Measurements from ENCODE around the gene PRDM13. TPM values are rescaled to one million over a fixed set of nuclear protein-coding genes. Genes with fewer than 3 reads are reported as not detected.

Gene PRDM13
- total and polyA plus RNA-seq, 2 of the 8 experiments (the other 6 are each of a cell fraction or from before 2014, with no cell fraction given) = 0.05 to 0.09 TPM

DNA sequence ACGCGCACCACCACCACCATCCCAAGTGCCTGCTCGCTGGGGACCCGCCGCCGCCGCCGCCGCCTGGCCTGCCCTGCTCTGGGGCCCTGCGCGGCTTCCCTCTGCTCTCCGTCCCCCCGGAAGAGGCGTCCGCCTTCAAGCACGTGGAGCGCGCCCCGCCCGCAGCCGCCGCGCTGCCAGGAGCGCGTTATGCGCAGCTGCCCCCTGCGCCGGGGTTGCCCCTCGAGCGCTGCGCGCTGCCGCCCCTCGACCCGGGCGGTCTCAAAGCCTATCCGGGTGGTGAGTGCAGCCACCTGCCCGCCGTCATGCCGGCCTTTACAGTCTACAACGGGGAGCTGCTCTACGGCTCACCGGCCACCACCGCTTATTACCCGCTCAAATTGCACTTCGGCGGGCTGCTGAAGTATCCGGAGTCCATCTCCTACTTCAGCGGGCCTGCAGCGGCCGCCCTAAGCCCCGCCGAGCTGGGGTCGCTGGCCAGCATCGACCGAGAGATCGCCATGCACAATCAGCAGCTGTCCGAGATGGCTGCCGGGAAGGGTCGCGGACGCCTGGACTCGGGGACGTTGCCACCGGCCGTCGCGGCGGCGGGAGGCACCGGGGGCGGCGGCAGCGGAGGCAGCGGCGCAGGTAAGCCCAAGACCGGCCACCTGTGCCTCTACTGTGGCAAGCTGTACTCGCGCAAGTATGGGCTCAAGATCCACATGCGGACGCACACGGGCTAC is 7.2 kb downstream of the PRDM13 start (continued):
- TF ChIP-seq, protein P1, sequence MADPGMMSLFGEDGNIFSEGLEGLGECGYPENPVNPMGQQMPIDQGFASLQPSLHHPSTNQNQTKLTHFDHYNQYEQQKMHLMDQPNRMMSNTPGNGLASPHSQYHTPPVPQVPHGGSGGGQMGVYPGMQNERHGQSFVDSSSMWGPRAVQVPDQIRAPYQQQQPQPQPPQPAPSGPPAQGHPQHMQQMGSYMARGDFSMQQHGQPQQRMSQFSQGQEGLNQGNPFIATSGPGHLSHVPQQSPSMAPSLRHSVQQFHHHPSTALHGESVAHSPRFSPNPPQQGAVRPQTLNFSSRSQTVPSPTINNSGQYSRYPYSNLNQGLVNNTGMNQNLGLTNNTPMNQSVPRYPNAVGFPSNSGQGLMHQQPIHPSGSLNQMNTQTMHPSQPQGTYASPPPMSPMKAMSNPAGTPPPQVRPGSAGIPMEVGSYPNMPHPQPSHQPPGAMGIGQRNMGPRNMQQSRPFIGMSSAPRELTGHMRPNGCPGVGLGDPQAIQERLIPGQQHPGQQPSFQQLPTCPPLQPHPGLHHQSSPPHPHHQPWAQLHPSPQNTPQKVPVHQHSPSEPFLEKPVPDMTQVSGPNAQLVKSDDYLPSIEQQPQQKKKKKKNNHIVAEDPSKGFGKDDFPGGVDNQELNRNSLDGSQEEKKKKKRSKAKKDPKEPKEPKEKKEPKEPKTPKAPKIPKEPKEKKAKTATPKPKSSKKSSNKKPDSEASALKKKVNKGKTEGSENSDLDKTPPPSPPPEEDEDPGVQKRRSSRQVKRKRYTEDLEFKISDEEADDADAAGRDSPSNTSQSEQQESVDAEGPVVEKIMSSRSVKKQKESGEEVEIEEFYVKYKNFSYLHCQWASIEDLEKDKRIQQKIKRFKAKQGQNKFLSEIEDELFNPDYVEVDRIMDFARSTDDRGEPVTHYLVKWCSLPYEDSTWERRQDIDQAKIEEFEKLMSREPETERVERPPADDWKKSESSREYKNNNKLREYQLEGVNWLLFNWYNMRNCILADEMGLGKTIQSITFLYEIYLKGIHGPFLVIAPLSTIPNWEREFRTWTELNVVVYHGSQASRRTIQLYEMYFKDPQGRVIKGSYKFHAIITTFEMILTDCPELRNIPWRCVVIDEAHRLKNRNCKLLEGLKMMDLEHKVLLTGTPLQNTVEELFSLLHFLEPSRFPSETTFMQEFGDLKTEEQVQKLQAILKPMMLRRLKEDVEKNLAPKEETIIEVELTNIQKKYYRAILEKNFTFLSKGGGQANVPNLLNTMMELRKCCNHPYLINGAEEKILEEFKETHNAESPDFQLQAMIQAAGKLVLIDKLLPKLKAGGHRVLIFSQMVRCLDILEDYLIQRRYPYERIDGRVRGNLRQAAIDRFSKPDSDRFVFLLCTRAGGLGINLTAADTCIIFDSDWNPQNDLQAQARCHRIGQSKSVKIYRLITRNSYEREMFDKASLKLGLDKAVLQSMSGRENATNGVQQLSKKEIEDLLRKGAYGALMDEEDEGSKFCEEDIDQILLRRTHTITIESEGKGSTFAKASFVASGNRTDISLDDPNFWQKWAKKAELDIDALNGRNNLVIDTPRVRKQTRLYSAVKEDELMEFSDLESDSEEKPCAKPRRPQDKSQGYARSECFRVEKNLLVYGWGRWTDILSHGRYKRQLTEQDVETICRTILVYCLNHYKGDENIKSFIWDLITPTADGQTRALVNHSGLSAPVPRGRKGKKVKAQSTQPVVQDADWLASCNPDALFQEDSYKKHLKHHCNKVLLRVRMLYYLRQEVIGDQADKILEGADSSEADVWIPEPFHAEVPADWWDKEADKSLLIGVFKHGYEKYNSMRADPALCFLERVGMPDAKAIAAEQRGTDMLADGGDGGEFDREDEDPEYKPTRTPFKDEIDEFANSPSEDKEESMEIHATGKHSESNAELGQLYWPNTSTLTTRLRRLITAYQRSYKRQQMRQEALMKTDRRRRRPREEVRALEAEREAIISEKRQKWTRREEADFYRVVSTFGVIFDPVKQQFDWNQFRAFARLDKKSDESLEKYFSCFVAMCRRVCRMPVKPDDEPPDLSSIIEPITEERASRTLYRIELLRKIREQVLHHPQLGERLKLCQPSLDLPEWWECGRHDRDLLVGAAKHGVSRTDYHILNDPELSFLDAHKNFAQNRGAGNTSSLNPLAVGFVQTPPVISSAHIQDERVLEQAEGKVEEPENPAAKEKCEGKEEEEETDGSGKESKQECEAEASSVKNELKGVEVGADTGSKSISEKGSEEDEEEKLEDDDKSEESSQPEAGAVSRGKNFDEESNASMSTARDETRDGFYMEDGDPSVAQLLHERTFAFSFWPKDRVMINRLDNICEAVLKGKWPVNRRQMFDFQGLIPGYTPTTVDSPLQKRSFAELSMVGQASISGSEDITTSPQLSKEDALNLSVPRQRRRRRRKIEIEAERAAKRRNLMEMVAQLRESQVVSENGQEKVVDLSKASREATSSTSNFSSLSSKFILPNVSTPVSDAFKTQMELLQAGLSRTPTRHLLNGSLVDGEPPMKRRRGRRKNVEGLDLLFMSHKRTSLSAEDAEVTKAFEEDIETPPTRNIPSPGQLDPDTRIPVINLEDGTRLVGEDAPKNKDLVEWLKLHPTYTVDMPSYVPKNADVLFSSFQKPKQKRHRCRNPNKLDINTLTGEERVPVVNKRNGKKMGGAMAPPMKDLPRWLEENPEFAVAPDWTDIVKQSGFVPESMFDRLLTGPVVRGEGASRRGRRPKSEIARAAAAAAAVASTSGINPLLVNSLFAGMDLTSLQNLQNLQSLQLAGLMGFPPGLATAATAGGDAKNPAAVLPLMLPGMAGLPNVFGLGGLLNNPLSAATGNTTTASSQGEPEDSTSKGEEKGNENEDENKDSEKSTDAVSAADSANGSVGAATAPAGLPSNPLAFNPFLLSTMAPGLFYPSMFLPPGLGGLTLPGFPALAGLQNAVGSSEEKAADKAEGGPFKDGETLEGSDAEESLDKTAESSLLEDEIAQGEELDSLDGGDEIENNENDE (IDR thresholded peaks at IDR 0.05; ENCODE audit: insufficient replicate concordance, low read length) = no peak
- no peak for TF ChIP-seq TCF12 (IDR thresholded peaks at IDR 0.05; ENCODE audit: low read depth, low read length)
- TF ChIP-seq ASH2L (IDR thresholded peaks at IDR 0.05; ENCODE audit: low read length) = peak; percentile 37
- no peak for TF ChIP-seq CREB1 (IDR thresholded peaks at IDR 0.05)
- TF ChIP-seq NANOG (IDR thresholded peaks at IDR 0.05; ENCODE audit: insufficient read depth, low read depth, low read length, poor library complexity, severe bottlenecking) = no peak
- no peak for TF ChIP-seq CTBP2 (IDR thresholded peaks at IDR 0.05; ENCODE audit: borderline replicate concordance, insufficient read depth, insufficient read length, low read length)
- TF ChIP-seq BCL11A (IDR thresholded peaks at IDR 0.05; ENCODE audit: low read depth in 2 of 2, low read length in 2 of 2) = no peak
- TF ChIP-seq RBBP5 (IDR thresholded peaks at IDR 0.05; ENCODE audit: borderline replicate concordance, low read depth, low read length) = no peak; the same call in 1 of the 2 replicates
- TF ChIP-seq JUN (IDR thresholded peaks at IDR 0.05; ENCODE audit: low read depth, low read length) = no peak
- 0 out of 4 replicates have a peak, but pooled peaks of 1 of the 2 experiments have one; percentile 10 for TF ChIP-seq HDAC2 (IDR thresholded peaks at IDR 0.05; ENCODE audit: borderline replicate concordance in 1 of 2, low read depth in 2 of 2, low read length in 2 of 2)
